Measurements from ENCODE around the gene PRPS1.
"Not testable (repeated sequence)": the region's sequence is repeated elsewhere in the genome, so short reads cannot be mapped to it uniquely, and the experiment has no call there.

Gene PRPS1

DNA sequence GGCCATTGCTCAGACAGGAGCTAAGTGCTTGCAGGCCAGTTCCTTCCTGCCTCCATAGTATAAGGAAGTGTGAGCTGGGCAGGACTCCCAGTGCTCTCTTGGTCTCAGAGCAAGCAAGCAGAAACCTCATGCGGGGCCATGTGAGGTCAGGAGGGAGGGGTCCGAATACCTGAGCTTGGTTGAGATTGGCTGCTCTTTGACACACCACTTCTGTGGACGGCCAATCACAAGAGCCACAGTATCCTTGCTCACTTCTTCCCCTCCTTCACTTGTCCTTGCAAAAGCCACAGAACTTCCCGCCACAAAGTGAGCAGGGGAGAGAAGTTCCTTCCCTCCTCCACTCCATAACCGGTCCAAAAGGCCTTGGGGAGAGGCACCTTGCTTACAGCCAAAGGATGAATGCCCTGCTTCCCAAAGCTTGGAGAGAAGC lies 56.7 kb downstream of the PRPS1 start:
- TF ChIP-seq, protein P1, sequence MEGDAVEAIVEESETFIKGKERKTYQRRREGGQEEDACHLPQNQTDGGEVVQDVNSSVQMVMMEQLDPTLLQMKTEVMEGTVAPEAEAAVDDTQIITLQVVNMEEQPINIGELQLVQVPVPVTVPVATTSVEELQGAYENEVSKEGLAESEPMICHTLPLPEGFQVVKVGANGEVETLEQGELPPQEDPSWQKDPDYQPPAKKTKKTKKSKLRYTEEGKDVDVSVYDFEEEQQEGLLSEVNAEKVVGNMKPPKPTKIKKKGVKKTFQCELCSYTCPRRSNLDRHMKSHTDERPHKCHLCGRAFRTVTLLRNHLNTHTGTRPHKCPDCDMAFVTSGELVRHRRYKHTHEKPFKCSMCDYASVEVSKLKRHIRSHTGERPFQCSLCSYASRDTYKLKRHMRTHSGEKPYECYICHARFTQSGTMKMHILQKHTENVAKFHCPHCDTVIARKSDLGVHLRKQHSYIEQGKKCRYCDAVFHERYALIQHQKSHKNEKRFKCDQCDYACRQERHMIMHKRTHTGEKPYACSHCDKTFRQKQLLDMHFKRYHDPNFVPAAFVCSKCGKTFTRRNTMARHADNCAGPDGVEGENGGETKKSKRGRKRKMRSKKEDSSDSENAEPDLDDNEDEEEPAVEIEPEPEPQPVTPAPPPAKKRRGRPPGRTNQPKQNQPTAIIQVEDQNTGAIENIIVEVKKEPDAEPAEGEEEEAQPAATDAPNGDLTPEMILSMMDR (IDR thresholded peaks at IDR 0.05; ENCODE audit: low read depth, low read length), result no peak
- no peak for TF ChIP-seq EZH2phosphoT487 (IDR thresholded peaks at IDR 0.05; ENCODE audit: low read depth)
- no peak overlapping the region for H3K9ac ChIP-seq (ENCODE audit: low read length)
- no peaks in the 10 kb centered on the region for H3K36me3 ChIP-seq (replicated peaks; ENCODE audit: low read depth, low read length)
- no peak overlapping the region for H3K4me3 ChIP-seq (ENCODE audit: low read length)
- no peak overlapping the region for H3K27ac ChIP-seq (ENCODE audit: low read length)
- H4K20me1 ChIP-seq (ENCODE audit: insufficient read depth, low read length), result no peaks in the 10 kb centered on the region
- H3K4me2 ChIP-seq (ENCODE audit: low read length), result no peak overlapping the region
- no peaks in the 10 kb centered on the region for H3K79me2 ChIP-seq (ENCODE audit: low read length)
- H2AFZ ChIP-seq (ENCODE audit: low read depth, low read length), result no peak overlapping the region
- peaks cover under 1% of the 10 kb centered on the region; the same call in 1 of the 2 replicates for H3K27me3 ChIP-seq (ENCODE audit: low read depth, low read length)
- H3K9me3 ChIP-seq (ENCODE audit: insufficient read depth, low read length), result no peaks in the 10 kb centered on the region
- no peaks in the 10 kb centered on the region for H3K4me1 ChIP-seq (ENCODE audit: low read length)

DNA sequence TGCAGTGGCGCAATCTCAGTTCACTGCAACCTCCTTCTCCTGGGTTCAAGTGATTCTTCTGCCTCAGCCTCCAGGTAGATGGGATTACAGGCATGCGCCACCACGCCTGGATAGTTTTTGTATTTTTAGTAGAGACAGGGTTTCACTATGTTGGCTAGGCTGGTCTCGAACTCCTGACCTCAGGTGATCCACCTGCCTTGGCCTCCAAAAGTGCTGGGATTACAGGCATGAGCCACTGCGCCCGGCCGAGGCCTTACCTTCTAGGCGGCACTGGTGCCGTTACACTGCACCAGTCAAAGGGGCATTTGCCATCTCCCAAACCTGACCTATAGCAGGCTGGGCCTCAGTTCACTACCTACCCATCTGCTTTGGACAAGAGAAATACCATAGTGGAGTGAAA lies 57.3 kb downstream of the PRPS1 start:
- H3K4me2 ChIP-seq (ENCODE audit: low read length); H3K36me3 ChIP-seq (replicated peaks; ENCODE audit: low read depth, low read length); H3K9me3 ChIP-seq (ENCODE audit: insufficient read depth, low read length); H3K79me2 ChIP-seq (ENCODE audit: low read length); H3K27ac ChIP-seq (ENCODE audit: low read length); H3K4me3 ChIP-seq (ENCODE audit: low read length); H4K20me1 ChIP-seq (ENCODE audit: insufficient read depth, low read length); H3K4me1 ChIP-seq (ENCODE audit: low read length); H3K9ac ChIP-seq (ENCODE audit: low read length); H2AFZ ChIP-seq (ENCODE audit: low read depth, low read length); H3K27me3 ChIP-seq (ENCODE audit: low read depth, low read length): not testable (repeated sequence)

DNA sequence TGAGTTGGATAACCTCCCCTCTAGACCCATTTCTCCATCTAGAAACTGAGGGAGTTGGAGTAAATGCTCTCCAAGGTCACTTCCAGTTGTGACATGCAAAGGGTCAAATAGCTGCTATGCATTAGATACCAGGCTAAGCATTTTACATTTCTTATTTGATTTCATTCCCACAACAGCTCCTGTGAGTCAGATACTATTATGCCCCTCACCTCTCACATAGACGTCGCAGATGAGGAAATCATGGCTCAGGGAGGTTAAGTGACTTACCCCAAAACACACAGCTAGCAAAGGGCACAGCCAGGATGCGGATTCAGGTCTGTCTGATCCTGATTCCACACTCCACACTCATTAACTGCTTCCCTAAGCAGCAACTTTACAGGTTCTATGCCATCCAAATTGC lies 57.7 kb downstream of the PRPS1 start:
- Histone ChIP-seq H2AFZ (ENCODE audit: low read depth, low read length) (no peak overlapping the region), H3K9me3 (ENCODE audit: insufficient read depth, low read length) (no peaks in the 10 kb centered on the region), H3K36me3 (replicated peaks; ENCODE audit: low read depth, low read length) (no peaks in the 10 kb centered on the region), H3K4me3 (ENCODE audit: low read length) (no peak overlapping the region), H3K9ac (ENCODE audit: low read length) (no peak overlapping the region), H3K4me2 (ENCODE audit: low read length) (no peak overlapping the region), H3K27me3 (ENCODE audit: low read depth, low read length) (no peaks in the 10 kb centered on the region), H3K27ac (ENCODE audit: low read length) (no peak overlapping the region), H4K20me1 (ENCODE audit: insufficient read depth, low read length) (no peaks in the 10 kb centered on the region), H3K4me1 (ENCODE audit: low read length) (no peaks in the 10 kb centered on the region), H3K79me2 (ENCODE audit: low read length) (no peaks in the 10 kb centered on the region)
- no peak for TF ChIP-seq EZH2phosphoT487 (IDR thresholded peaks at IDR 0.05; ENCODE audit: low read depth)
- TF ChIP-seq, protein P1 (IDR thresholded peaks at IDR 0.05; ENCODE audit: low read depth, low read length), result no peak

DNA sequence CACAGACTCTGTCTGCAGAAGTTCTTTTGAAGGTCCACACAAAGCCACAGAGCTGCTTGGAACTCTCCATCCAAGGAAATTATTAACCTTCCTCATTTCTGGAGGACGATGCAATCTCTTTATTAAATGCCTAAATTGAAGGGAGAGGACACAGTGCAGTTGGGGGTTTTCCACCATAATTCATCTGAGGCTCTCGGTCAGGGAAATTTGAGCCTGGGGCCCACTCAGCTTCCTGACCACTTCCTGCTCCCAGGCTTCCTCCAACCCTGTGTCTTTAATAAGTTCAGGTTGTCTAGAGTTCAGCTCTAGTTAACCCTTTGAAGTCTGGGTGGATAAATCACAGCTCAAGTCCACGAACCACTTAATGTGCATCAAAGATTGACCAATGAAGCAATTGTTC lies 58.5 kb downstream of the PRPS1 start:
- Histone ChIP-seq H3K4me1 (ENCODE audit: low read length) (no peaks in the 10 kb centered on the region), H3K79me2 (ENCODE audit: low read length) (no peaks in the 10 kb centered on the region), H3K9me3 (ENCODE audit: insufficient read depth, low read length) (no peaks in the 10 kb centered on the region), H2AFZ (ENCODE audit: low read depth, low read length) (no peak overlapping the region), H3K4me2 (ENCODE audit: low read length) (no peak overlapping the region), H3K4me3 (ENCODE audit: low read length) (no peak overlapping the region), H3K9ac (ENCODE audit: low read length) (no peak overlapping the region), H3K27me3 (ENCODE audit: low read depth, low read length) (no peaks in the 10 kb centered on the region), H3K36me3 (replicated peaks; ENCODE audit: low read depth, low read length) (no peaks in the 10 kb centered on the region), H3K27ac (ENCODE audit: low read length) (no peak overlapping the region), H4K20me1 (ENCODE audit: insufficient read depth, low read length) (no peaks in the 10 kb centered on the region)
- TF ChIP-seq EZH2phosphoT487 (IDR thresholded peaks at IDR 0.05; ENCODE audit: low read depth), result no peak
- TF ChIP-seq, protein P1 (IDR thresholded peaks at IDR 0.05; ENCODE audit: low read depth, low read length), result no peak

DNA sequence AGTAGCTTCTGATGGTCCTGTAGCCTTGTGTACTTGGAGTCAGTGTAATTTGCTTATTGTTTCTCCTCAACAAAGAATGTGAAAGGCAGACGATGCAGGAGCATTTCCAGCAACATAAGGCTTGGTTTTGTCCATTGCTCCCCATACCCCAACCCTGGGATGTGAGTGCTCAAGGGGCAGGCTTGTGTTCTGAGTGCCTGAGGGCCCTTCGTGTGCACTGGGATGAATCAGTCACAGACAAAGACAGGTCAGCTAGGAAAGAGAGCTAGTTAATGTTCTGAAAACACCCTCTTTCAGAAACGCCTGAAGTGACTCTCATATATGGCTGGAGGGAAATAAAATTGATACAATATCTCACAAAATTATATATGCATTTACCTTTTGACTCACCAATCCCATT lies 59.1 kb downstream of the PRPS1 start:
- no peak overlapping the region for H3K9ac ChIP-seq (ENCODE audit: low read length)
- no peaks in the 10 kb centered on the region for H3K79me2 ChIP-seq (ENCODE audit: low read length)
- H3K27me3 ChIP-seq (ENCODE audit: low read depth, low read length), result no peaks in the 10 kb centered on the region
- H4K20me1 ChIP-seq (ENCODE audit: insufficient read depth, low read length), result no peaks in the 10 kb centered on the region
- TF ChIP-seq, protein P1 (IDR thresholded peaks at IDR 0.05; ENCODE audit: low read depth, low read length), result no peak
- no peak for TF ChIP-seq EZH2phosphoT487 (IDR thresholded peaks at IDR 0.05; ENCODE audit: low read depth)
- H3K4me3 ChIP-seq (ENCODE audit: low read length), result no peak overlapping the region
- no peaks in the 10 kb centered on the region for H3K9me3 ChIP-seq (ENCODE audit: insufficient read depth, low read length)
- no peaks in the 10 kb centered on the region for H3K4me1 ChIP-seq (ENCODE audit: low read length)
- H3K27ac ChIP-seq (ENCODE audit: low read length), result no peak overlapping the region
- H2AFZ ChIP-seq (ENCODE audit: low read depth, low read length), result no peak overlapping the region
- no peak overlapping the region for H3K4me2 ChIP-seq (ENCODE audit: low read length)
- no peaks in the 10 kb centered on the region for H3K36me3 ChIP-seq (replicated peaks; ENCODE audit: low read depth, low read length)
